ENCODE results near the gene TRIM17. TPM values are rescaled to one million over a fixed set of nuclear protein-coding genes. Genes with fewer than 3 reads are reported as not detected.

Gene TRIM17
- total and polyA plus RNA-seq, 9 of the 15 experiments (the other 6 are each of a cell fraction or from before 2014, with no cell fraction given): not detected

GRCh38 chr1:228429007-228429406 lies 12.3 kb upstream of the TRIM17 start:
- intact Hi-C loops (cut with micrococcal nuclease) (no loop called here), in situ Hi-C loops (cut with MboI) (no loop called here)
- Histone ChIP-seq H3K27ac (ENCODE audit: extremely low read depth, low read depth, low read length) (no peak overlapping the region), H3K9ac (ENCODE audit: insufficient read depth in 1 of 2, low read depth in 2 of 2, low read length in 2 of 2) (0 out of 4 replicates have a peak overlapping the region, but pooled peaks of 1 of the 2 experiments have one; percentile 32), H3K79me2 (ENCODE audit: control insufficient read depth, insufficient read depth, low read length) (no peaks in the 10 kb centered on the region), H3K9me1 (ENCODE audit: control insufficient read depth, insufficient read depth, low read length) (no peaks in the 10 kb centered on the region), H2AFZ (ENCODE audit: low read depth, low read length) (no peak overlapping the region), H3K4me1 (replicated peaks in 1 of 2; ENCODE audit: control insufficient read depth in 2 of 2, insufficient read depth in 2 of 2, low read length in 2 of 2) (peaks cover 10 to 14% of the 10 kb centered on the region in 2 experiments; a peak in 4 of 5 replicates), H3K27me3 (ENCODE audit: control insufficient read depth in 2 of 2, insufficient read depth in 2 of 2, low read length in 2 of 2) (peaks cover 0 to 11% of the 10 kb centered on the region in 2 experiments; a peak in 3 of 5 replicates), H3K36me3 (ENCODE audit: control insufficient read depth, insufficient read depth, low read length) (no peaks in the 10 kb centered on the region), H3K9me3 (replicated peaks; ENCODE audit: control insufficient read depth, insufficient read depth, low read depth, low read length) (no peaks in the 10 kb centered on the region), H3K4me2 (ENCODE audit: insufficient read depth, low read length) (no peak overlapping the region), H4K20me1 (replicated peaks; ENCODE audit: control insufficient read depth, insufficient read depth, low read length) (0 out of 2 replicates have a peak, but pooled peaks cover 2% of the 10 kb centered on the region), H3K4me3 (no peak overlapping the region)
- 18% methylated on average over 8 of the region's 8 CpGs for WGBS (ENCODE audit: insufficient coverage, low coverage, missing lambda C conversion rate)
- CTCF ChIA-PET (ENCODE audit: low intra/inter-chr PET ratio): no interaction called here
- ATAC-seq: no peak
- POLR2A ChIA-PET: interaction anchor here (0.6 to 1.2 kb wide), 2 partner anchors 19 to 119 kb away, joined by 3 read pairs; no protein-coding TSS in a partner anchor
- no peak for FAIRE-seq
- DNase-seq (ENCODE audit: extremely low read depth in 1 of 4, low spot score in 3 of 4): no peak
- peak; percentile 29 for TF ChIP-seq TBP (optimal IDR thresholded peaks at IDR 0.05; ENCODE audit: low read depth, low read length)
- TF ChIP-seq ATF2 (CRISPR knock-in tag; IDR thresholded peaks at IDR 0.05): no peak
- peak; percentile 36; the same call in 1 of the 2 replicates for TF ChIP-seq RBFOX2 (IDR thresholded peaks at IDR 0.05; ENCODE audit: low read depth, low read length)
- no peak for TF ChIP-seq SREBF2 (CRISPR knock-in tag; IDR thresholded peaks at IDR 0.05)
- TF ChIP-seq, protein P1, sequence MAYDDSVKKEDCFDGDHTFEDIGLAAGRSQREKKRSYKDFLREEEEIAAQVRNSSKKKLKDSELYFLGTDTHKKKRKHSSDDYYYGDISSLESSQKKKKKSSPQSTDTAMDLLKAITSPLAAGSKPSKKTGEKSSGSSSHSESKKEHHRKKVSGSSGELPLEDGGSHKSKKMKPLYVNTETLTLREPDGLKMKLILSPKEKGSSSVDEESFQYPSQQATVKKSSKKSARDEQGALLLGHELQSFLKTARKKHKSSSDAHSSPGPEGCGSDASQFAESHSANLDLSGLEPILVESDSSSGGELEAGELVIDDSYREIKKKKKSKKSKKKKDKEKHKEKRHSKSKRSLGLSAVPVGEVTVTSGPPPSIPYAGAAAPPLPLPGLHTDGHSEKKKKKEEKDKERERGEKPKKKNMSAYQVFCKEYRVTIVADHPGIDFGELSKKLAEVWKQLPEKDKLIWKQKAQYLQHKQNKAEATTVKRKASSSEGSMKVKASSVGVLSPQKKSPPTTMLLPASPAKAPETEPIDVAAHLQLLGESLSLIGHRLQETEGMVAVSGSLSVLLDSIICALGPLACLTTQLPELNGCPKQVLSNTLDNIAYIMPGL (CRISPR knock-in tag; IDR thresholded peaks at IDR 0.05): no peak
- TSS peak; percentile 91 for BruUV-seq (replicated peaks)

Measured in K562 (cell line).